A549 (cell line): ENCODE measurements around the gene RAPGEF3.

Experiments used
- EHMT2 ChIP-seq: fragments of 200-600 bp; sonication (generic); IDR thresholded peaks from 2 replicates; pipeline ENCODE4 v1.6.1; 2016; ENCODE audit warnings: antibody characterized with exemption, low read depth, mild to moderate bottlenecking, moderate library complexity
- ESRRA ChIP-seq: fragments of 150-350 bp; IDR thresholded peaks from 2 replicates; pipeline ENCODE4 v1.6.1; 2014; ENCODE audit warnings: mild to moderate bottlenecking, low read length, borderline replicate concordance
- KDM1A ChIP-seq: fragments of 200-600 bp; sonication (generic); IDR thresholded peaks from 2 replicates; pipeline ENCODE4 v1.6.1; 2016; ENCODE audit warnings: low read depth, mild to moderate bottlenecking
- KDM5A ChIP-seq: fragments of 200-600 bp; sonication (generic); IDR thresholded peaks from 2 replicates; pipeline ENCODE4 v1.6.1; 2016; ENCODE audit warnings: antibody characterized with exemption, mild to moderate bottlenecking
- MYC ChIP-seq: IDR thresholded peaks from 2 replicates; pipeline ENCODE4 v1.6.1; 2012; ENCODE audit warnings: mild to moderate bottlenecking, inconsistent platforms, low read length, improper control_type of control experiment, borderline replicate concordance
- POLR2A ChIP-seq: IDR thresholded peaks from 2 replicates; pipeline ENCODE4 v1.6.1; 2012; ENCODE audit warnings: mild to moderate bottlenecking, low read length
- RAD21 ChIP-seq, 2 experiments: fragments of >200 bp in 1 of 2; sonication (Bioruptor Twin) in 1 of 2; formaldehyde crosslinking in 1 of 2; IDR thresholded peaks in 1 of 2; conservative IDR thresholded peaks in 1 of 2; 2 replicates in 1 of 2; 3 replicates in 1 of 2; pipeline ENCODE4 v1.6.1; 2012 to 2018; ENCODE audit warnings: inconsistent platforms in 1 of 2
- SMC3 ChIP-seq: fragments of >200 bp; sonication (Bioruptor Twin); formaldehyde crosslinking; IDR thresholded peaks from 3 replicates; pipeline ENCODE4 v1.6.1; 2018; ENCODE audit warnings: inconsistent platforms
- TP53 ChIP-seq: fragments of 250-450 bp; sonication (Bioruptor Pico); IDR thresholded peaks from 2 replicates; pipeline ENCODE4 v1.5.0; 2021; ENCODE audit warnings: mild to moderate bottlenecking, moderate library complexity
- USF2 ChIP-seq: fragments of 450-650 bp; IDR thresholded peaks from 2 replicates; pipeline ENCODE4 v1.6.1; 2014; ENCODE audit warnings: antibody characterized with exemption
- TF ChIP-seq, protein P1 (sequence below): fragments of >200 bp; sonication (Bioruptor Twin); formaldehyde crosslinking; IDR thresholded peaks from 3 replicates; pipeline ENCODE4 v1.5.1; 2016
- TF ChIP-seq, protein P2 (sequence below): fragments of 200-600 bp; sonication (generic); IDR thresholded peaks from 2 replicates; pipeline ENCODE4 v1.6.1; 2016; ENCODE audit warnings: antibody characterized with exemption, mild to moderate bottlenecking, moderate library complexity

- no peak for TF ChIP-seq KDM1A
- TF ChIP-seq, protein P1, sequence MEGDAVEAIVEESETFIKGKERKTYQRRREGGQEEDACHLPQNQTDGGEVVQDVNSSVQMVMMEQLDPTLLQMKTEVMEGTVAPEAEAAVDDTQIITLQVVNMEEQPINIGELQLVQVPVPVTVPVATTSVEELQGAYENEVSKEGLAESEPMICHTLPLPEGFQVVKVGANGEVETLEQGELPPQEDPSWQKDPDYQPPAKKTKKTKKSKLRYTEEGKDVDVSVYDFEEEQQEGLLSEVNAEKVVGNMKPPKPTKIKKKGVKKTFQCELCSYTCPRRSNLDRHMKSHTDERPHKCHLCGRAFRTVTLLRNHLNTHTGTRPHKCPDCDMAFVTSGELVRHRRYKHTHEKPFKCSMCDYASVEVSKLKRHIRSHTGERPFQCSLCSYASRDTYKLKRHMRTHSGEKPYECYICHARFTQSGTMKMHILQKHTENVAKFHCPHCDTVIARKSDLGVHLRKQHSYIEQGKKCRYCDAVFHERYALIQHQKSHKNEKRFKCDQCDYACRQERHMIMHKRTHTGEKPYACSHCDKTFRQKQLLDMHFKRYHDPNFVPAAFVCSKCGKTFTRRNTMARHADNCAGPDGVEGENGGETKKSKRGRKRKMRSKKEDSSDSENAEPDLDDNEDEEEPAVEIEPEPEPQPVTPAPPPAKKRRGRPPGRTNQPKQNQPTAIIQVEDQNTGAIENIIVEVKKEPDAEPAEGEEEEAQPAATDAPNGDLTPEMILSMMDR = no peak
- TF ChIP-seq POLR2A = no peak
- no peak for TF ChIP-seq ESRRA
- TF ChIP-seq SMC3 = no peak
- no peak for TF ChIP-seq KDM5A
- TF ChIP-seq TP53 (CRISPR knock-in tag) = no peak
- TF ChIP-seq EHMT2 = no peak
- TF ChIP-seq MYC = no peak
- TF ChIP-seq USF2 = no peak
- TF ChIP-seq, protein P2, sequence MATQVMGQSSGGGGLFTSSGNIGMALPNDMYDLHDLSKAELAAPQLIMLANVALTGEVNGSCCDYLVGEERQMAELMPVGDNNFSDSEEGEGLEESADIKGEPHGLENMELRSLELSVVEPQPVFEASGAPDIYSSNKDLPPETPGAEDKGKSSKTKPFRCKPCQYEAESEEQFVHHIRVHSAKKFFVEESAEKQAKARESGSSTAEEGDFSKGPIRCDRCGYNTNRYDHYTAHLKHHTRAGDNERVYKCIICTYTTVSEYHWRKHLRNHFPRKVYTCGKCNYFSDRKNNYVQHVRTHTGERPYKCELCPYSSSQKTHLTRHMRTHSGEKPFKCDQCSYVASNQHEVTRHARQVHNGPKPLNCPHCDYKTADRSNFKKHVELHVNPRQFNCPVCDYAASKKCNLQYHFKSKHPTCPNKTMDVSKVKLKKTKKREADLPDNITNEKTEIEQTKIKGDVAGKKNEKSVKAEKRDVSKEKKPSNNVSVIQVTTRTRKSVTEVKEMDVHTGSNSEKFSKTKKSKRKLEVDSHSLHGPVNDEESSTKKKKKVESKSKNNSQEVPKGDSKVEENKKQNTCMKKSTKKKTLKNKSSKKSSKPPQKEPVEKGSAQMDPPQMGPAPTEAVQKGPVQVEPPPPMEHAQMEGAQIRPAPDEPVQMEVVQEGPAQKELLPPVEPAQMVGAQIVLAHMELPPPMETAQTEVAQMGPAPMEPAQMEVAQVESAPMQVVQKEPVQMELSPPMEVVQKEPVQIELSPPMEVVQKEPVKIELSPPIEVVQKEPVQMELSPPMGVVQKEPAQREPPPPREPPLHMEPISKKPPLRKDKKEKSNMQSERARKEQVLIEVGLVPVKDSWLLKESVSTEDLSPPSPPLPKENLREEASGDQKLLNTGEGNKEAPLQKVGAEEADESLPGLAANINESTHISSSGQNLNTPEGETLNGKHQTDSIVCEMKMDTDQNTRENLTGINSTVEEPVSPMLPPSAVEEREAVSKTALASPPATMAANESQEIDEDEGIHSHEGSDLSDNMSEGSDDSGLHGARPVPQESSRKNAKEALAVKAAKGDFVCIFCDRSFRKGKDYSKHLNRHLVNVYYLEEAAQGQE = no peak
- TF ChIP-seq RAD21 (conservative IDR thresholded peaks at IDR 0.05 in 1 of 2, IDR thresholded peaks at IDR 0.05 in 1 of 2) = no peak
Measured at GRCh38 chr12:47737936-47738594, 20.6 kb downstream of the RAPGEF3 start.
